ENCODE results near the gene MYH9.
A peak's percentile ranks its signal among the peaks of the same experiment; 100 is the strongest.
"Not testable (repeated sequence)": the region's sequence is repeated elsewhere in the genome, so short reads cannot be mapped to it uniquely, and the experiment has no call there.

Gene MYH9

DNA sequence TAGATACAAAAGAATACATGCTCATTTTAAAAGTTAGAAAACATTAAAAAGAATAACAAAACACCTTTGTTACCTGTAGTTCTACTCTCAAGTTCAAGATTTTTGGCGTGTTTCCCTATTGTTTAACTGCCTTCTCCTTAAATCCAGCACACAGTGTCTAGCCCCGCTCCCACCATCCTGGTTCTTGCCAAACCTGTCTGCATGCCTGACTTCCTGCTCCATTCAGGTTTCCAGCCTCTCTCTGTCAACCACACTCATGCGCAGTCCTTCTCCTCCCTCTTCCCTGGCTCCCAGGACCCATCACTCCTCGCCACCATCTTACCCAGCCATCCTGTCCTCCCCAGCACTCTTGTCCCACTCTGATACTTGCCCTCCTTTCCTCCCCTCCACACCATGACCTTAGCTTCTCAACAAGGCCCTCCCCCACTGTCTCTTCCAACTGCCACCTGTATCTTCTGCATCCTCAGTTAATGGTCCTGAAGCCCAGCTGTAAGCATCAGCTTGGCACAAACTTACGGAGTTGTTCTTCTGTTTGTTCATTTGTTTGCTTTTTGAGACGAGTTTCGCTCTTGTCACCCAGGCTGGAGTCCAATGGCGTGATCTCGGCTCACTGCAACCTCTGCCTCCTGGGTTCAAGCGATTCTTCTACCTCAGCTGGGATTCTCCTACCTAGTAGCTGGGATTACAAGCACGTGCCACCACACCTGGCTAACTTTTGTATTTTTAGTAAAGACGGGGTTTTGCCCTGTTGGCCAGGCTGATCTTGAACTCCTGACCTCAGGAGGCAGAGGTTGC, 7.5 kb upstream of the MYH9 start:
- peak overlapping the region in 17 of 21 experiments; percentile 6 to 71 (median 46) for H3K27ac ChIP-seq
- H3K4me3 ChIP-seq, result no peak overlapping the region

DNA sequence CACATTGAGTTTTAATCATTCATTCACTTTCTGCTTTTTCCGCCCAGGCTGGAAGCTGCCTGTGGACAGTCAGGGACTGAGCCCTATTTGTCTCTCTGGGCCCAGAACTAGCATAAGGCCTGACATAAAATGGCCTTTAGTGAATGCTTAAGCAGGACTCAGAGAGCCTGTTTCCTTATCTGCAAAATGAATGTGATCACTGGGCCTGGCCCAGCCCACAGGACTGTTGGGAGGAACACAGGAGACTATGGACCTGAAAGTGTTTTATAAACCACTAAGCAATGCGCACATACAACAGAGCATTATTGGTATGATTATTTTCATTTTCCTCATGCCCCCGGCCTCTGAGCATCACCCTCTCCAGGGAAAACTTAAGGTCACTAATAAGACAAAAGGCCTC, 3.9 kb upstream of the MYH9 start:
- Histone ChIP-seq H3K4me3 (no peak overlapping the region), H3K27ac (no peak overlapping the region)

DNA sequence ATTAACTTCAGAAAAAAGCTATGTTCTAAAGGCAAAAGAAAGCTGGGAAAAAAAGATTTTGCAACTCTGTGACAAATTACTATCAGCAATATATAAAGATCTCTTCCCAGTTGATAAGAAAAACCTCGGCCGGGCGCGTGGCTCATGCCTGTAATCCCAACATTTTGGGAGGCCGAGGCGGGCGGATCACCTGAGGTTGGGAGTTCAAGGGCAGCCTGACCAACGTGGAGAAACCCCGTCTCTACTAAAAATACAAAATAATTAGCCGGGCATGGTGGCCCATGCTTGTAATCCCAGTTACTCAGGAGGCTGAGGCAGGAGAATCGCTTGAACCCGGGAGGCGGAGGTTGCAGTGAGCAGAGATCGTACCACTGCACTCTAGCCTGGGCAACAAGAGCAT, 1.4 kb upstream of the MYH9 start:
- H3K27ac ChIP-seq, result peak overlapping the region in 1 of 21 experiments; percentile 98
- not testable (repeated sequence) for H3K4me3 ChIP-seq

DNA sequence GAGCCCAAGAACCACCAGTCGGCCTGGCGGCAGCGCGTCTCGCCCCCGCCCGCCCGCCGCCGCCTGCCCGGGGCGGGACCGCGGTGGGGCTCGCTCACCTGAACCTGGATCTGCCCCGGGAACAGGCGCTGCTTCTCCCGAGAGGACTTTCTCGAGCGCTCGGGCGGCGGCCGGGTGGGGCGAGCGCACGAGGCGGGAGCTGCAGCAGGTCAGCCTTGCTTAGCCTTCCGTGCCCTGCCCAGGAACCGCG, 133 bp downstream of the MYH9 start:
- H3K4me3 ChIP-seq, result peak overlapping the region; percentile 78 to 95 (median 87)
- peak overlapping the region; percentile 92 to 99 (median 97) for H3K27ac ChIP-seq

DNA sequence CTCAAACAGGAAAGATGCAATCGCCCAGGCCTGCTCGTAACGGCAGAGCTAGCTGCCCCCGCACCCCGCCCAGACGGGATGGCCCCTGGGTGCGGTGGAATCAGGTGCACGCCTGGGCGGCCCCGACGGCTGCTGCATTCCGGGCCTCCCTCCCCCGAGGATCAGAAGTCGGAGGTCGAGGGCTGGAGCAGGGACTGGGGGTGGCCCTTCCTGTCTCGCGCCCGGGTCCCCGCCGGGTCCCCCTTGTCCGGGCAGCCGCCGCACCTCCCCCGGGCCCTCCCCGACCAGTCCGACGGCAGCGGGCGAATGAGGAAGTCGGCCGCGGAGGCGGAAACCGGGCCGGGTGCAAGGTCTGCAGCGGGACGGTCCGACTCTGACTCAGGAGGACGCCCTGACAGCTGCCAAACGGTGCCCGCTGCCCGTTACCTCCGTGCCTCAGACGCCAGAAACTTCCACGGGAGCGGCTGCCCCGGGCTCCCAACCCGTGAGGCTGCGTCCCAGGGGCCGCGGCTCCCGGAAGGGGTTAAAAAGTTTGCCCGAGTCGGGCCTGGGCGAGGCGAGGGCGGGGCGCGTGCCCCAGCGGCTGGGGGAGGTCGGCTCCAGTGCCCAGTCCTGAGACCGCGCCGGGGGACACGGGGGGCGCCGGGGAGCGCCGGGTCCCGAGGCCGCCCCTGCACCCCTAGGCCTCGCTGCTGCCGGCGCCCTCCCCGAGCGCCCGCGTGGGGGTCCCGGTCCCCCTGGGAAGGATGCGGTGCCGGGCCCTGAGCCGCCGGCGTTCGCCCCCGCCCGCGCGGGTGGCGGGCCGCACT, 663 bp downstream of the MYH9 start:
- H3K27ac ChIP-seq, result peak overlapping the region; percentile 92 to 99 (median 97)
- peak overlapping the region; percentile 78 to 95 (median 87) for H3K4me3 ChIP-seq

DNA sequence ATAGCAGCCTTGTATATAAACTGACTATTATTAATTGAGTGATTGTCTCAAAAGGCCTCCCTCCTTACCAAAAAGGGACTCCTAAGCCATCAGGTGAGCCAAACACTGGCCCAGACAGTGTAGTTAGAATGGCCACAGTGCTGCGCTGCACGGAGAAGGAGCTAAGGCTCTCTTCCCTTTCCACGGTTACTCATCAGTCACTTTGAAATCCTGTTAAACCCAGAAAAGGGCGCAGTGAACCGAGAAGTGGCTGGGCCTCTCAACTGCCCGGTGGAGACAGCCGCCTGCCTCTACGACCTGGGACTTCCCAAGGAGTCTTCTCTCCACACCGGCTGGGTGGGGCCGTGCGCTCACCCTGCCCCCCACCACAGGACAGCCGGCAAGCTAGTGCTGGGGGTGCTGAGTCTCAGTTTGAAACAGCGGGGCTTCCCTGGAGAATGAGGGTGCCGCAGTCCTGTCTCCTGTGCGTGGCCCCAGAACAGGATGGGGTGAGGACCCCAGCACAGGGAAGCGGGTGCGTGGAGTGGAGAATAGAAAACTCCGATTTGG, 1.3 kb downstream of the MYH9 start:
- H3K27ac ChIP-seq, result peak overlapping the region; percentile 92 to 99 (median 97)
- peak overlapping the region; percentile 78 to 95 (median 87) for H3K4me3 ChIP-seq

DNA sequence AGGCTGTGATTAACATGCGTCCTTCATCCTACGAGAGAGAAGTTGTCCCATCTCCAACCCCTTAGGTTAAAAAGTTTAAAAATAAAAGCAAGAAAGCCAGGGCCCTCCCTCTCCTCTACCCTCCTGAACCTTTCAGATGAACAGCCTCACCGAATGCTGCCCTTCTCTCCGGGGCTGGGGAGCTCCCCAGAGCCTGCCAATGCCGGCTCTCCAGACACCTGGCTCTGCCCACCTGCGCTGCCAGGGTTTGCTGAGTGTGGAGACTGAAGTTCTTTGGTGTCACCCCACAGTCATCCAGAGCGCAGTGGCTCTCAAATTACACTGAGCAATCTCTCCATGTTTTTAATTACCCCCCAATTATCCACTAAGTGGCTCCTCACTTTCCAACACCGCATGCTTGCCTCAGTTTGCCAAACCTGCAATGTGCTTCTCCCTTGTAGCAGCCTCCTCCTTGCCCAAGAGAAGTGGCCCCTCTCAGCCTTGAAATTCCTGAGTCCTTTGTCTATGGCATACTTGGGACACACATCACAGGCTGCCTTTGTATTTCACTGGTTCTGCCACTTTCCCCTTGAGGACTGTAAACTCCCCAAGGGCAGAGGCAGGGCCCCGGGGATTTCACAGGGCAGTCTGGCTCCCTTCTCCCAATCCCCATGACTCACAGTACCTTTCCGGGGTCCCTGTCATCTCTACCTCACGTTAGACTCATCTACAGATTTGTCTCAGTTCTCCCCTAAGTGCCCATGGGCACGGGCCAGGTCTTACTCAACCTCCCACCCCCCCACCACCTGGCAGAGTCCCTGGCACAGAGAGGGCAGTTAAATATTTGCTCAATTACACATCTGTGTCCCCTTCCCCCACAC, 2.0 kb downstream of the MYH9 start:
- Histone ChIP-seq H3K27ac (peak overlapping the region; percentile 20 to 99 (median 97)), H3K4me3 (peak overlapping the region; percentile 78 to 95 (median 87))

DNA sequence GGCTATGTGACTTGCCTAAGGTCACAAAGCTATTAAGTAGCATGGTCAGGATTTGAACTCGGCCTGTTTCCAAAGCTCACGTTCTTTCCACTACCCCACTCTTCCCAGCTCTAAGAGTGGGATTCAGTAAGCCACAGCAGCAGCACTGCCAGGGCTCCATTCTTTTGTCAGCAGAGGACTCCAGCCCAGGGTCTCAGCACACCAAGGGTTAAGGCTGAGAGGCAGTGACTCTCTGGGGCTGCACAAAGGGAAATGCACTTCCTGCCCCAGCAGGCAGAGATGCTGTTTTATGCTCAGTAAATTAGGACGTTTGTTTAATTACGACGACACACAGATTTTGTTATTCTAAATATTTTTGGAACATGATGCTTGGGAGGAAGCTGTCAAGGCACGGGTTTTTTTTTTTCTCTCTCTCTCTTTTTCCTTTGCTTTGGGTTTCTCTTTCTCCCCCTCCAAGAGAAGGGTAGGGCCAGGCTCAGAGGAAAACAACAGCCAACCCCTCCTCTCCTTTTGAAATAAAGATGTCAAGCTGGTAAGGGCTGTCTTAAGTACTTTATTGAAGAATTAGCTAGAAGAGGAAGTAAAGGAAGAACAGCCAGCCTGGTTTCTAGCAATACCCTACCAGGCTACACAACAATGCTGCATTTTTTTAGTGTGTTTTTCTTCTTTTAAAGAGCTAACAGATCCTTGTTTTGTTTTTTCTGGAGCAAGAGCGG, 2.8 kb downstream of the MYH9 start:
- Histone ChIP-seq H3K27ac (peak overlapping the region in 20 of 21 experiments; percentile 92 to 99 (median 97)), H3K4me3 (peak overlapping the region; percentile 78 to 95 (median 87))

DNA sequence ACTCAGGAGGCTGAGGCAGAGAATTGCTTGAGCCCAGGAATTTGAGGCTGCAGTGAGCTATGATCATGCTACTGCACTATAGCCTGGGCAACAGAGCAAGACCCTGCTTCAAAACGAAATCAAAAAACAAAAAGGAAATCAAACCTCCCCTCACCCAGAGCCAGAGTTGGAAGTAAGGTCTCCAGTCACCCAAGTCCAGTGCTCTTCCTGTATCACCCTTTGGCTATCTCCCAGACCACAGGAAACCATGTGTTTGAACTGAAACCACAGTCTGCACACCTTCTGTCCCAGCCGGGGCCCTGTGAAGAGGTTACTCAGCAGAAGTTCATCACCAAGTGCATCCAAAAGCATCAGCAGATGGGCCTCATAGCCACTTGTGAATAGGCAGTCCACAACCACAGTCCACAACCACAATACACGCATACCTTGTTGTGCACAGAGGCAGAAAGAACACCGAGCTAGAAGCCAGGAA, 4.6 kb downstream of the MYH9 start:
- Histone ChIP-seq H3K27ac (peak overlapping the region in 14 of 21 experiments; percentile 10 to 98 (median 56)), H3K4me3 (no peak overlapping the region)

DNA sequence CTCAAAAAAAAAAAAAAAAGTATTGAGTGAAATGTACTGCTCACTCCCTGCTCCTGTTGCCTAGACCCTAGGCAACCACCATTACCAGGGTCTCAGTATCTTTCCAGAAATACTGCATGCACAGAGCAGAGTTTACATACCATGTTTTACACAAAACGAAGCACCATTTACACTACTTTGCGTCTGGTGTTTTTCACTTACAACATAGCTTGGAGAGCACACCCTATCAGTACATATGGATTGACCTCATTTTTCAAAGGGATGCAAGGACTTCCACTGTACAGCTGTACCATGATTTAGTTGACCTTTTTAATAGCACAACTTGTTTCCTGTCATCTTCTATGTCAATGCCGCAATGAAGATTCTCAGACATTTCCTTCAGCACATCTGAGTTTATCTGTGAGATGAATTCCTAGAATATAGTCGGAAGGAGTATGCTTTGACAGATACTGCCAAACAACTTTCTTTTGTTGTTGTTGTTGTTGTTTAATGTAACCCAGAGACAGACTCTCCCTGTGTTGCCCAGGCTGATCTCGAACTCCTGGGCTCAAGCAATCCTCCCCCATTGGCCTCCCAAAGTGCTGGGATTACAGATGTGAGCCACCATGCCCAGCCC, 6.1 kb downstream of the MYH9 start:
- H3K4me3 ChIP-seq, result no peak overlapping the region
- peak overlapping the region in 11 of 21 experiments; percentile 7 to 98 (median 71) for H3K27ac ChIP-seq

DNA sequence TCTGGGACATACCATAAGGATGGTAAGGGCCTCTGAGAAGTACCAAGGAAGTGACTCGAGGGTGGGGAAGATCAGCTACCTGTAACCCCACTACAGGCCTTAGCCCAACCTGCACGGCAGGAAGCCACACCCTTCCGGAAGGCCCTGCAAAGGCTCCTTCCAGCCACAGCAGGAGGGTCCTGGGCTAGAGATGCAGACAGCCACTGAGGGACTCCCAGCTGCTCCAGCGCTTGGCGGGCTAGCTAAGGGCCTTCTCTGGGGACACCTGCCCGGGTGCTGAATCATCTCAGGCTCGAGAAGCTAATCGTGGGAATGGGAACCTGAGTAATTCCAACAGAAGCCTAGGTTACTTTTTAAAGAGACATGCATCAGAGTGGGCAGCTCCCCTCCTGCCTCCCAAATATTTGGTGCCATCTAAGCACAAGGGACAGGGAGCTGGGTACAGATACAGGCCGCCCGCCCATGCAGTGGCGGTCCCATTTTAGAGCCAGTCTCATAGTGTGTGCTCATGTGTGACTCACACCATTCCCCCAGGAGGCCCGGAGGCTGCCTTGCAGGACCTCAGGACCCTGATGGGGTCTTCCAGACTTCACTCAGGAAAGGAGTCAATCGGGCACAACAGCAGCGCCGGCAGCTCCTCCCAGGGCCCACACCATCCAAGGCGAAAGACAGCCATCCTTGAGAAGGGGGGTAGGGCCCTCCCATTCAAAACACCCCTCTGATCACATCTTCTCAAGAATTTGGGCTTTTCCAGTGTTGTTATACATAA, 8.0 kb downstream of the MYH9 start:
- peak overlapping the region in 19 of 21 experiments; percentile 6 to 98 (median 60) for H3K27ac ChIP-seq
- peak overlapping the region in 1 of 7 experiments; percentile 4 for H3K4me3 ChIP-seq

DNA sequence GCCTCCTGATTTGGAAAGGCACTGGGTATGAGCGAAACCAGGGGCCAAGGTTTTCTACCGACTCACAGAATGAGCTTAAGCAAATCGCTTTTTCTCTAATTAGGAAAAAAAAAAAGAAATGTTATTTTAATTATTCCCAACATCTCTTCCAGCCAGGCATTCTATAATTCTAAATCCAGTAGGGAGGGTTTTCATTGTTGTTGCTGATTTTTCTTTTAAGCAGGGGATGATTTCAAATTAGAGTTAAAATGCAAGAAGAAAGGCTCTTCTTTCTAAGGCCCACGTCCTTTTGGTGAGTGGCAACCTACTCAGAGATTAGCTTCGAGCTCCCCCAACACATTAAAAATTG, 8.9 kb downstream of the MYH9 start:
- H3K4me3 ChIP-seq, result no peak overlapping the region

DNA sequence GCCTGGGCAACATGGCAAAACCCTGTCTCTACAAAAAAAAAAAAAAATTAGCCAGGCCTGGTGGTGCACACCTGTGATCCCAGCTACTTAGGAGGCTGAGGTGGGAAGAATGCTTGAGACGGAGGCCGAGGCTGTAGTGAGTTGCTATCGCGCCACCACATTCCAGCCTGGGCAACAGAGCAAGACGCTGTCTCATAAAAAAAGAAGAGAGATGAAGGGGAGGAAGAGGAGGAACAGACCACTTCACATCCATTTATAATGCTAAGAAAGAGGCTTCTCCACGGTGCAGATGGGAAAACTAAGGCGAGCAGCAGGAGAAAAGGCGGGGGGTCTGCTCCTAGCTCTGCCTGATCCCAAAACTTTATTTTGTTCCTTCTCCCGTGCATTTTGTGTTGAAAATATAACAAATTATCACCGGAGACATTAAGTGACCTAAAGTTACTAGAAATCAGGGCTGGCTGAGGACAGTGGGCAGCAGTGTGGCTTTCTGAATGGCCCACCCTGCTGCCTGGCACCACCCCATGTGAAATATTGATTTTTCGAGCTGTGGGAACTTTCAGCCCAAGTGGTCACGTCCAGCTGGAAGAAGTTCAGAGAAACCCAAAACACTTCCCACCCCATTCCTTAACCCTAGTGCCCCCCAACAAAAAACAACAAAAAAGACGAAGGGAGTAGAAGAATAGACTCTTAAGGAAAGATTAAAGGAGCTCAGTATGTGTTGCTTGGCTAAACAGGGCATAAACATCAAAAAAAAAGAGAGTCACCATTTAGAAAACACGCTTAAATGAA, 9.5 kb downstream of the MYH9 start:
- H3K4me3 ChIP-seq, result no peak overlapping the region
- H3K27ac ChIP-seq, result peak overlapping the region in 17 of 21 experiments; percentile 24 to 98 (median 72)

More for the DNA sequence above, 8.9 kb downstream of the MYH9 start:
- peak overlapping the region in 18 of 21 experiments; percentile 16 to 98 (median 66) for H3K27ac ChIP-seq

DNA sequence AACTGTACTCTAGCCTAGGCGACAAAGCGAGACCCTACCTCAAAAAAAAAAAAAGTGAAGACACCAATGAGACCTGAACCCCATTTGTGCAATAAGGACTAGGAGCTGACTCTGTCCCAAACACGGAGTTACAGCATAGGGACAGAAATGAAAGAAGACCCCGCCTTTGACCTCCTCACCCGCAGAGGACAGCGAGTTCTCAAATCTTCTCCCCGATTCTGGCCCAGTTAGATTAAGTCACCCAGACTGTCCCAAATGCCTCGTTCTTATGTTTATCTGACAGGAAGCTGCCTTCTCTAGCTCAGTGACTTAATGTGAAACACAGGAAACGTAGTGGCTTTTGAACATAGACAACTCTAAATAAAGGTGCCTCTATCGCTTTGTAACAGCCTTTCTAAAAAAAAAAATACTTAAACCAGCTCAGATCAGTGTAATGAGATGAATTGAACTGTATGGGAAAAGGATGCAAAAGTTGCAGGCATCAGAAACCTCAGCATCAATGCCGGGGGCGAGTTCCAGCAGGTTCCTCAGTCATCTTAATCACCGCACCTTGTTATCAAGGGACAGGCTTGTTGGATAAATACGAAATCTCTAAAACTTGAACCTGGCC, 10.6 kb downstream of the MYH9 start:
- Histone ChIP-seq H3K4me3 (no peak overlapping the region), H3K27ac (peak overlapping the region in 18 of 21 experiments; percentile 5 to 98 (median 57))

DNA sequence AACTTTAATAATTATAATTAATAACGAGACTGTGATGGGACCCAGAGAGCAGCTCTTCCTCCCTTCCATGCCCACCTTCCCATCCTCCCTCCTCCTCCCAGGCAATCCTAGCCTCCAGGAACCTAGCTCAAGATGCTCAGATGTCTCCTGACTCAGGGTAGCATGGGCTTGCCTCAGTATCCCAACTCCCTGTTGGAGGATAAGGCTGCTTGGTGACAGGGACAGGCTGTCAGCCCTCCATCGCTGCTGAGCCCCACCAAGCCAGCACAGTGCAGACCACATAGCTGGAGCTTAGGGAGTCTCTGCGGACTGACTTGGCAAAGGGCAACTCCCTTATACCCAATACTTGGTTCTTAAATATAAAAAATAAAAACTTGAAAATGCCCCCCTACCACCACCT, 11.5 kb downstream of the MYH9 start:
- Histone ChIP-seq H3K27ac (peak overlapping the region in 17 of 21 experiments; percentile 10 to 98 (median 42)), H3K4me3 (no peak overlapping the region)
